ENCODE data around the gene C16orf78. TPM values are rescaled to one million over a fixed set of nuclear protein-coding genes. Genes with fewer than 3 reads are reported as not detected.

C16orf78 gene
- total and polyA plus RNA-seq, 4 donors = not detected

DNA sequence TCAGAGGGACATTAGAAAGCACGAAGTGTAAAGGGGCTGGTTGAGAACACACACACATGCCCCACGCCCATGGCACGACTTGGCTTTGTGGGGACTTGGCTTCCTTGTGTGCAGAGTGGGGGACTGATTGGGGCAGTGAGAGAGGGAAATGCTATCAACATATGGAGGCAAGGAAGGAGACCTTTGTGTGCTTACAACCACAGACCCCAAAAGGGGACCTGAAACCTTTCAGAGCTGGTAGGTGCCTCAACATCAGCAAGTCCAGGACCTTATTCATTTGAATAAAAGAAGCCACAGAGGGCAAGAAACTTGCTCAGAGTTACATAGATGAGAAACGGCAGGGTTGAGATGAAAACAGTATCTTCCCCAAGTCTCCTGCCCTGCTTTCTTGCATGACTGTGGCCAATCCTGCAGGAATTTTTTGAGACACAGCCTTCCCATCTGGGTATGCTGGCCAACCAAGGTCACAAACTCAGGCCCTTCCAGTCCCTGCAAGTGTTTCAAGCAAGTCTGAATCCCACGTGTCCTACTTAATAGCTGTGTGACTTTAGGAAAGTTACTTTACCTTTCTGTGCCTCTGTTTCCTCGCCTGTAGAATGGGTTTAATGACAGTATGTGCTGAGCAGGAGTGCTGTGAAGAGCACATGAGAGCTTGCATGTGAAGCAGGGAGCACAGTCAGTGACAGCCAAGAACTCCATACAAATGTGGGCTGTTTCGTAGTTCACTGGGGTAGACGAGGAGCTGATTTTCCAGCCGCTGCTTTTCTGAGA lies 26.2 kb downstream of the C16orf78 start:
- Histone ChIP-seq H3K27ac (ENCODE audit: low read depth in 1 of 2, low read length in 2 of 2) (no peak overlapping the region), H3K9me3 (ENCODE audit: control insufficient read depth, low read length) (peaks cover 2% of the 10 kb centered on the region), H3K36me3 (ENCODE audit: control insufficient read depth in 1 of 2, insufficient read depth in 2 of 2, low read length in 1 of 2) (no peaks in the 10 kb centered on the region), H3K4me1 (ENCODE audit: control insufficient read depth in 1 of 2, insufficient read depth in 2 of 2, low read length in 2 of 2) (no peaks in the 10 kb centered on the region), H3K27me3 (ENCODE audit: control insufficient read depth in 1 of 2, insufficient read depth in 2 of 2, low read length in 1 of 2) (no peaks in the 10 kb centered on the region), H3K4me3 (ENCODE audit: low read length in 2 of 2) (no peak overlapping the region)
- intact Hi-C loops (cut with DNase I) = no loop called here
- DNase-seq = no peak
- ATAC-seq (ENCODE audit: low FRiP score) = no peak
- WGBS, 2 donors = 74 to 77% methylated on average over 9 of the region's 9 CpGs

DNA sequence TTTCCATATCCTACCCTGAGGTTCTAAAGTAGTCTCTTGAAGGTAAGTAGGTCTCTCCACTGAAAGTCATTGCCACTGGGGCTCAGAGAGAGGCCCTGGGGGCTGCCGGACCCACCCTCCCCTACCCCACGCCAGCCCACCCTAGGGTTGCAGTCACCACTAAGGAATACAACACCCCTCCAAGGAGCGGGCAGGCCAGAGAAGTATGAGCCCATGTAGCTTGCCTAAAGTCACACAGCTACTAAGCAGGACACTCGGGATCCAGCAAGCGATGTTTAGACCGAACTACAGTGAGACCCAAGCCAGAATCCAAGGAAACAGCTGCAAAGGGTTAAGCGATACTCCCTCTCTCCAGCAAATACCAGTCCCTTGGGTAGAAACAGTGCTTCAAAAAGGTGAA lies 27.0 kb downstream of the C16orf78 start:
- Histone ChIP-seq H3K4me1 (ENCODE audit: control insufficient read depth in 1 of 2, insufficient read depth in 2 of 2, low read length in 2 of 2) (no peaks in the 10 kb centered on the region), H3K27me3 (ENCODE audit: control insufficient read depth in 1 of 2, insufficient read depth in 2 of 2, low read length in 1 of 2) (no peaks in the 10 kb centered on the region), H3K4me3 (ENCODE audit: low read length in 2 of 2) (no peak overlapping the region), H3K36me3 (ENCODE audit: control insufficient read depth in 1 of 2, insufficient read depth in 2 of 2, low read length in 1 of 2) (no peaks in the 10 kb centered on the region), H3K27ac (ENCODE audit: low read depth in 1 of 2, low read length in 2 of 2) (no peak overlapping the region), H3K9me3 (ENCODE audit: control insufficient read depth, low read length) (peaks cover 2% of the 10 kb centered on the region)
- ATAC-seq (ENCODE audit: low FRiP score) = no peak
- 94% methylated on average over 7 of the region's 7 CpGs for WGBS, 2 donors
- intact Hi-C loops (cut with DNase I) = no loop called here
- DNase-seq = no peak

DNA sequence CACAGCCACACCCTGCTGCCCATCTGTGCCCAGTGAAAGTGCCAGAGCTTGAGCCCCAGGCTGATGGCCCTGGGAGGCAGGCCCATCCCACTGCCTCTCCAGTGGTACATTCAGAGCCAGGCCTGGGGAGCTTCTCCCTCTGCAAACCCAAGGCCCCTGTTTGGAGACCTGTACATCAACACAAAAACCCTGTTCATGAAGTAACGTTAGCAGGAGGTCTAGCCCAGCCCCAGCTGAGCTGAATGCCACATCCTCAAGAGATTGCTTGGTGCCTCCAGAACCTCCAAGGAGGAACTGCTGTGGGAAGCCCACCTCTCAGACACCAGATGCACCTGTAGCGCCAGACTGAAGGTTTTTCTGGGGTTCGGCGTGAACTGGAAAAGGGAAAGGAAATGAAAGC lies 31.5 kb downstream of the C16orf78 start:
- no peak overlapping the region for H3K27ac ChIP-seq (ENCODE audit: low read depth in 1 of 2, low read length in 2 of 2)
- H3K4me1 ChIP-seq (ENCODE audit: control insufficient read depth in 1 of 2, insufficient read depth in 2 of 2, low read length in 2 of 2) = no peaks in the 10 kb centered on the region
- no peaks in the 10 kb centered on the region for H3K27me3 ChIP-seq (ENCODE audit: control insufficient read depth in 1 of 2, insufficient read depth in 2 of 2, low read length in 1 of 2)
- H3K36me3 ChIP-seq (ENCODE audit: control insufficient read depth in 1 of 2, insufficient read depth in 2 of 2, low read length in 1 of 2) = no peaks in the 10 kb centered on the region
- intact Hi-C loops (cut with DNase I) = loop anchor here (5.0 kb wide), 2 partner anchors 187 to 472 kb away; no protein-coding TSS in a partner anchor
- H3K9me3 ChIP-seq (ENCODE audit: control insufficient read depth, low read length) = peaks cover 2% of the 10 kb centered on the region
- DNase-seq (no peak), ATAC-seq (ENCODE audit: low FRiP score) (no peak)
- 79 to 80% methylated on average over 4 of the region's 4 CpGs for WGBS, 2 donors
- H3K4me3 ChIP-seq (ENCODE audit: low read length in 2 of 2) = no peak overlapping the region

DNA sequence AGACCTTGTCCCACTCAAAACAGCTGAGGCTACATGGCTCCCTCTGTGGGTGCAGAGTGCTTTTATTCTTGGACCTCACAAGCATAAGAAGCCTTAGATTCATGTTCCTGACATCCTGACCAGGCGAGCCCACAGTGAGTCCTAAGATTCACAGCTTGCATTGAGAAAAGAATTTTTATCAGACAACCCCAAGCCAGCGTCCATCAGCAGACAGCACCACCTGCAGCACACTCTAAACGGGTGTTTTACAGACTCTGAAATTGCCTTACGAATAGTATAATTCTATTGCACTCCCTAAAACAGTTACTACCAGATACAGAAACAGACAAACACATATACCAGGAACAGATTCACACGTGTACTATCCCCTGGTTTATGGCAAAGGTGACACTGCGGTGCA lies 31.9 kb downstream of the C16orf78 start:
- Histone ChIP-seq H3K9me3 (ENCODE audit: control insufficient read depth, low read length) (peaks cover 2% of the 10 kb centered on the region), H3K27me3 (ENCODE audit: control insufficient read depth in 1 of 2, insufficient read depth in 2 of 2, low read length in 1 of 2) (no peaks in the 10 kb centered on the region), H3K4me1 (ENCODE audit: control insufficient read depth in 1 of 2, insufficient read depth in 2 of 2, low read length in 2 of 2) (no peaks in the 10 kb centered on the region), H3K27ac (ENCODE audit: low read depth in 1 of 2, low read length in 2 of 2) (no peak overlapping the region), H3K4me3 (ENCODE audit: low read length in 2 of 2) (no peak overlapping the region), H3K36me3 (ENCODE audit: control insufficient read depth in 1 of 2, insufficient read depth in 2 of 2, low read length in 1 of 2) (no peaks in the 10 kb centered on the region)
- ATAC-seq (ENCODE audit: low FRiP score) = no peak
- no peak for DNase-seq
- 63 to 68% methylated on average over 6 of the region's 6 CpGs for WGBS, 2 donors
- intact Hi-C loops (cut with DNase I) = loop anchor here (5.0 kb wide), 2 partner anchors 187 to 472 kb away; no protein-coding TSS in a partner anchor

DNA sequence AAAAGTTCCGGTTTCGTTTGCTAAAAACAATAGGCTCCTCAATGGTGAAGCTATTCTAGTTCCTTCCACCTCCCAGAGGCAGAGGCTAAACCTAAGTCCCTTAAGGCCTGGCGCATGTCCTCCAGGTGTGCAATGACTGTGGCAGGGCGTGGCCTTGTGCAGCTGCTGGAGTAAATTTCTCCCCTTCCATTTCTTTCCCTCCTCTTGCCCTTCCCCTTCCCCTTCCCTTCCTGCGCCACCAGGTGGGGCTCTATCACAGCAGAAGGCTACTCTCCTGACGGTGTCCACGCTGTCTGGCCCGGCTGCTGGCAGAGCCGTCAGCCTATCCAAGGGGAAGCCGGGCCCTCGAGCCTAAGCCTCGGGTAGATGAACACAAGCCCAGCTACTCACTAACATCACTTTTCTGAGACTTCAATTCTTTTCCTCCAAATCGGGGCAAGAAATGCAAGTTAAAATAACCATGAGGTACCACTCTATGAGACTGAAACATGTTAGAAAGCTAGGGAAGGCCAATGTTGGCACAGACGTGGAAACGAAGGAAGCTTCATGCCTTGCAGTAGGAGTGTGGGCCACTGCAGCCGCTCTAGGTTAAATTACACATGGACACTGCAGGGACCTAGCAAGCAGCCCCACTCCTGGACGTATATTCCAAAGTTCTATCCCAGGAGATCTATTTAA lies 34.4 kb downstream of the C16orf78 start:
- no peak overlapping the region for H3K4me3 ChIP-seq (ENCODE audit: low read length in 2 of 2)
- ATAC-seq (ENCODE audit: low FRiP score) (peak; percentile 92), DNase-seq (peak; percentile 90 to 95)
- no peaks in the 10 kb centered on the region for H3K4me1 ChIP-seq (ENCODE audit: control insufficient read depth in 1 of 2, insufficient read depth in 2 of 2, low read length in 2 of 2)
- 12 to 14% methylated on average over 17 of the region's 17 CpGs for WGBS, 2 donors
- H3K9me3 ChIP-seq (ENCODE audit: control insufficient read depth, low read length) = peaks cover 2% of the 10 kb centered on the region
- no peaks in the 10 kb centered on the region for H3K27me3 ChIP-seq (ENCODE audit: control insufficient read depth in 1 of 2, insufficient read depth in 2 of 2, low read length in 1 of 2)
- no peak overlapping the region for H3K27ac ChIP-seq (ENCODE audit: low read depth in 1 of 2, low read length in 2 of 2)
- intact Hi-C loops (cut with DNase I) = loop anchor here (1.0 to 5.0 kb wide), 6 partner anchors 184 to 515 kb away; no protein-coding TSS in a partner anchor
- no peaks in the 10 kb centered on the region for H3K36me3 ChIP-seq (ENCODE audit: control insufficient read depth in 1 of 2, insufficient read depth in 2 of 2, low read length in 1 of 2)

DNA sequence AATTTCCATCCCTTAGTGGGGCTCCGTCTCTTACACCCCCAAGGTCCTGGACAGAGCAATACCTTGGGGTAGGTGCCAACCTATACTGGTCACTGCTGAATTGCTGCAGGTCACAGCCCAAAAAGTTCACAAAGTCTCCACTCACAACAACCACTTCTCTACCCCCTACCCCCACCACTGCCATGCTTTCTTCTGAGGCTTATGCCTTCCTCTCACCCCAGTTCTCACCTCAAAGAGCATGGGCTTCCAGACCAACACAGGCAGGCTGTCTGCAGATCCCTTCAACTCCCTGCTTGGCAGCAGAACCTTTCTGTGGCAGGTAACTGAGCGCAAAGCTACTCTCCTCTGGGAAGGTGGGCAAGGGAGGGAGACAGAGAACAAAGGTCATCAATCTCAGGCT lies 35.5 kb downstream of the C16orf78 start:
- peak in 1 of 2 donors; percentile 21 for DNase-seq
- 96 to 98% methylated on average over 2 of the region's 2 CpGs for WGBS, 2 donors
- H3K27ac ChIP-seq (ENCODE audit: low read depth in 1 of 2, low read length in 2 of 2) = no peak overlapping the region
- H3K4me3 ChIP-seq (ENCODE audit: low read length in 2 of 2) = no peak overlapping the region
- intact Hi-C loops (cut with DNase I) = loop anchor here (2.0 to 5.0 kb wide), 3 partner anchors 183 to 468 kb away; no protein-coding TSS in a partner anchor
- no peaks in the 10 kb centered on the region for H3K27me3 ChIP-seq (ENCODE audit: control insufficient read depth in 1 of 2, insufficient read depth in 2 of 2, low read length in 1 of 2)
- no peaks in the 10 kb centered on the region for H3K9me3 ChIP-seq (ENCODE audit: control insufficient read depth, low read length)
- no peak for ATAC-seq (ENCODE audit: low FRiP score)
- H3K4me1 ChIP-seq (ENCODE audit: control insufficient read depth in 1 of 2, insufficient read depth in 2 of 2, low read length in 2 of 2) = no peaks in the 10 kb centered on the region
- H3K36me3 ChIP-seq (ENCODE audit: control insufficient read depth in 1 of 2, insufficient read depth in 2 of 2, low read length in 1 of 2) = no peaks in the 10 kb centered on the region

DNA sequence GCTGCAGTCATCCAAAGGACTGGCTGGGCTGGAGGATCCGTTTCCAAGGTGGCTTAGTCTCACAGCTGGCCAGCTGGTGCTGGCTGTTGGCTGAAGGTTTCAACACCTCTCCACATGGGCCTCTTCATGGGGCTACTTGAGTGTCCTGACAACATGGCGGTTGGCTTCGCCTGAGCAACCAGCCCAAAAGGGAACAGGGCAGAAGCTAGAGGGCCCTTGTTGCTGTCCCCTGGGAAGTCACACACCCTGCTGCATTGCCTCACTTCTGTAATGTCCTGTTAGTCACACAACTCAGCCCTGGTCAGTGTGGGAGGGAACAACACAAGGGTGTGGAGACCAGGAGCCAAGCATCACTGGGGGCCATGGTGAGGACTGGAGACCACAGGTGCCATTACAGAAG lies 36.6 kb downstream of the C16orf78 start:
- no peaks in the 10 kb centered on the region for H3K36me3 ChIP-seq (ENCODE audit: control insufficient read depth in 1 of 2, insufficient read depth in 2 of 2, low read length in 1 of 2)
- DNase-seq (peak in 1 of 2 donors; percentile 27), ATAC-seq (ENCODE audit: low FRiP score) (no peak)
- H3K27ac ChIP-seq (ENCODE audit: low read depth in 1 of 2, low read length in 2 of 2) = no peak overlapping the region
- intact Hi-C loops (cut with DNase I) = no loop called here
- H3K4me1 ChIP-seq (ENCODE audit: control insufficient read depth in 1 of 2, insufficient read depth in 2 of 2, low read length in 2 of 2) = no peaks in the 10 kb centered on the region
- no peaks in the 10 kb centered on the region for H3K9me3 ChIP-seq (ENCODE audit: control insufficient read depth, low read length)
- 95 to 96% methylated on average over 3 of the region's 3 CpGs for WGBS, 2 donors
- H3K4me3 ChIP-seq (ENCODE audit: low read length in 2 of 2) = no peak overlapping the region
- H3K27me3 ChIP-seq (ENCODE audit: control insufficient read depth in 1 of 2, insufficient read depth in 2 of 2, low read length in 1 of 2) = no peaks in the 10 kb centered on the region

DNA sequence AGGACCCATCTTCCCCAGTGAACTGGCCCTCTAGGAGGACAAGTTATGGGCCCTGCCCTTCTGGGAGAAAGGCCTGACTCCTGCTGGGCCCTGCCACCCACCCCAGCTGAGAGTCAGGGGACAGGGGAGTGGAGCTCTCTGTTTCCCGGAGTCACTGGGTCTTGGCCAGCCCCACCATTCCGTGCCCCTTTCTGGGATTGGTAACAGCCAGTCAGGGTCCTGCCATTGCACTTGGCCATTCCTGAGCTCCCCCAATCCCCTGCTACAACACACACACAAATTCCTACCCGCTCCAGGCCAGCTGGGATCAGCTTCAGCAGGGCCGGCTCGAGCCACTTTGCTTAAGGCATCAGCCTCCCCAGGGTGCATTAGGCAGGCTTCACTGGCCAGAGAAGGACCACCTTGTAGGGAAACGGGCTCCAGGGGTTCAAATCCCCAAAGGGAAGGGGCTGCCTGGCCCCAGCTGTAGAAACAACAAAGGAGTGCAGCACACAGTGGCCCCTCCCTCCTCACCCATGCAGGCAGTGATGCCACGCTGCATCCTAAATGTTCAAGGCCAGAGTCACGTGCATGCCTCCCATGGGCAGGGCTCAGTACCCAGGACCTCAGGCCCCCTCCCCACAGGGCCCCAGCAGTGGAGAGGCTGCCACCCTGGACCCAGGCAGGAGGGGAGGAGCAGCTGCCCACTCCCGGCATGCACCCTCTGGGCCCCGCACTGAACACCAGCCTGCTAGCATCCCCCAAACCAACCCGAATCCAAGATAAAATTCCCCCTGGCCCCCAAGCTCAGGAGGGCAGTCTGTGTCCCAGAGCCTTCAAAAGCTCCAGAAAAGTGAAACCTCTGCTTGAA lies 37.7 kb downstream of the C16orf78 start:
- intact Hi-C loops (cut with DNase I) = no loop called here
- WGBS, 2 donors = 88% methylated on average over 11 of the region's 11 CpGs
- ATAC-seq (ENCODE audit: low FRiP score) (no peak), DNase-seq (peak in 1 of 2 donors; percentile 56)
- Histone ChIP-seq H3K4me1 (ENCODE audit: control insufficient read depth in 1 of 2, insufficient read depth in 2 of 2, low read length in 2 of 2) (no peaks in the 10 kb centered on the region), H3K27me3 (ENCODE audit: control insufficient read depth in 1 of 2, insufficient read depth in 2 of 2, low read length in 1 of 2) (no peaks in the 10 kb centered on the region), H3K36me3 (ENCODE audit: control insufficient read depth in 1 of 2, insufficient read depth in 2 of 2, low read length in 1 of 2) (no peaks in the 10 kb centered on the region), H3K9me3 (ENCODE audit: control insufficient read depth, low read length) (no peaks in the 10 kb centered on the region), H3K27ac (ENCODE audit: low read depth in 1 of 2, low read length in 2 of 2) (no peak overlapping the region), H3K4me3 (ENCODE audit: low read length in 2 of 2) (no peak overlapping the region)

All from aorta (tissue), 5 donors.